ENCODE results near the gene H6PD.

Gene H6PD

DNA sequence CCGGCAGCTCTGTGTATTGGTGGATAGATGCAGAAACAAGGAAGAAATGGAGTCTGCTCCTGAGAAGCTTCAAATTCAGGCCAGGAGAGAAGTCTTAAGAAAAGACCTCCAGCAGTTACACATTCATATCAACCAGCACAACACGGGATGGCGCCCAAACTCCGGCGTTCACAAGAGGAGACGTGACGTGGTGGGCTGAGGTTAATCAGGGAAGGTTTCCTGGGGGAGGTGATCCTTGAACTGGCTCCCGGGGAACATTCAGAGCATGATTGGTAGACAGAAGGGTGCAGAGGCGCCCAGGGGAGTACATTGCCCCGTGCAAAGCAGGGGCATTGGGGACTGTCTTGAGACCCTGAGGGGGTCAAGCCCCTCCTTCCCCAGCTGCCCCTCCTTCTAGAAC lies 30.5 kb downstream of the H6PD start:
- TF ChIP-seq, protein P1, sequence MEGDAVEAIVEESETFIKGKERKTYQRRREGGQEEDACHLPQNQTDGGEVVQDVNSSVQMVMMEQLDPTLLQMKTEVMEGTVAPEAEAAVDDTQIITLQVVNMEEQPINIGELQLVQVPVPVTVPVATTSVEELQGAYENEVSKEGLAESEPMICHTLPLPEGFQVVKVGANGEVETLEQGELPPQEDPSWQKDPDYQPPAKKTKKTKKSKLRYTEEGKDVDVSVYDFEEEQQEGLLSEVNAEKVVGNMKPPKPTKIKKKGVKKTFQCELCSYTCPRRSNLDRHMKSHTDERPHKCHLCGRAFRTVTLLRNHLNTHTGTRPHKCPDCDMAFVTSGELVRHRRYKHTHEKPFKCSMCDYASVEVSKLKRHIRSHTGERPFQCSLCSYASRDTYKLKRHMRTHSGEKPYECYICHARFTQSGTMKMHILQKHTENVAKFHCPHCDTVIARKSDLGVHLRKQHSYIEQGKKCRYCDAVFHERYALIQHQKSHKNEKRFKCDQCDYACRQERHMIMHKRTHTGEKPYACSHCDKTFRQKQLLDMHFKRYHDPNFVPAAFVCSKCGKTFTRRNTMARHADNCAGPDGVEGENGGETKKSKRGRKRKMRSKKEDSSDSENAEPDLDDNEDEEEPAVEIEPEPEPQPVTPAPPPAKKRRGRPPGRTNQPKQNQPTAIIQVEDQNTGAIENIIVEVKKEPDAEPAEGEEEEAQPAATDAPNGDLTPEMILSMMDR (IDR thresholded peaks at IDR 0.05), result no peak

DNA sequence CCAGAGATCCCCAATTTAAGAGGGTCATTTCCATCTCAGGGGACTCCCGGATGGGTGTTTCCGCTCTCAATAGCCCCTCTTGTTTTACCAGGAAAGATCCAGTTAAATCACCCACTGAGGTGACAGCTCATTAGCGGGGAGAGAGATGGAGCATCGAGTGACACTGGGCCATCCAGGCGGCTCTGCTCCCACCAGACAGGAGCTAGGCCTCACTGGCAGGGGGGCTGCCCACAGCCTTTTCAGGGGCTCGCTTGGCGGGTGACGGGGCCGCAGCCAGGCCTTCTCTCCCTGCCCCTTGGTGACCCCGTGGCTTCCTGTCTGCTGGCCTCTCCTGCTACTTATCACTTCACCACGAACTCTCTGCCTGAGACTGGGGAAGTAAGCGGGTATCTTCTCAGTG lies 31.4 kb downstream of the H6PD start:
- TF ChIP-seq, protein P1 (IDR thresholded peaks at IDR 0.05), result no peak

DNA sequence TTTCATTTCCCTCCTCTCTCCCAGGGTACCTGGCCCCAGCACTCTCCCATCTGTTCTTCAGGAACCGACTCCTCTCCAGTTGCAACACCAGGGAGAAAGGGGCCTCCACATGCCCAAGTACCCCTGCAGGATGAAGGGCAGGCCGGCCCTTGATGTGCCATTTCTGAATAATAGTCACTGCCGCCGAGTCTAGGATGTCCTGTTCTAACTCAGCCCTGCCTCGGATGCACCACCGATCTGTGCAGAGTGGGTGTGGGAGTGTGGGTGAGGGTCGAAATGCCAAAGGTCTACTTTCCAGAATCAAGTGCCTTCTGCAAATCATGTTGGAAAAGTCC lies 32.7 kb downstream of the H6PD start:
- TF ChIP-seq, protein P1 (IDR thresholded peaks at IDR 0.05), result no peak; the same call in 1 of the 2 replicates

DNA sequence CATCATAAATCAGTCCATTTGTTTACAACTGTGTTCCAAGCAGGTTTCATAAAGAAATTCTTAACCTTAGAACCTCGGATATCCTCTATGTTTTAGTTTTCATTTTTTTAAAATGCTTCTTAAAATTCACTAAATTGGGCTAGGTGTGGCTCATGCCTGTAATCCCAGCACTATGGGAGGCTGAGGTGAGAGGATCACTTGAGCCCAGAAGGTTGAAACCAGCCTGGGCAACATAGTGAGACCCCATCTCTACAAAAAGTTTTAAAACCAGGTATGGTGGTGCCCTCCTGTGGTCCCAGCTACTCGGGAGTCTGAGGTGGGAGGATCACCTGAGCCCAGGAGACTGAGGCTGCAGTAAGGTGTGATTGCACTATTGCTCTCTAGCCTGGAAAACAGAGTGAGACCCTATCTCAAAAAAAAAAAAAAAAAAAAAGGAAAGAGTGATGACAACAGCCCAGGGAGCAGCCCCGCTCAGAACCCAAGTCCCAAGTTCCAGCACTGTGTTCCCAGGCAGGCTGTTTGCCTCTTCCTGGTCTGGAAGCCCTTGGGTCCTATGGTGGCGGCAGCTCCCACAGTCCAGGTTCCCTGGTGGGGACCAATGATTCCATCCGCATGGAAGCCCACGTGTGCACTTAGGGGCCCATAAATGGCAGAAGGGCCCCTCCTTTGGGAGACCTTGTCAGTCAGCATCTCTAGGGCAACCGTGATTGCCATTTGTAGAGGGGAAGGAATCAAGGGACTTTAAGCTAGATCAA lies 33.4 kb downstream of the H6PD start:
- TF ChIP-seq, protein P1 (IDR thresholded peaks at IDR 0.05), result no peak

DNA sequence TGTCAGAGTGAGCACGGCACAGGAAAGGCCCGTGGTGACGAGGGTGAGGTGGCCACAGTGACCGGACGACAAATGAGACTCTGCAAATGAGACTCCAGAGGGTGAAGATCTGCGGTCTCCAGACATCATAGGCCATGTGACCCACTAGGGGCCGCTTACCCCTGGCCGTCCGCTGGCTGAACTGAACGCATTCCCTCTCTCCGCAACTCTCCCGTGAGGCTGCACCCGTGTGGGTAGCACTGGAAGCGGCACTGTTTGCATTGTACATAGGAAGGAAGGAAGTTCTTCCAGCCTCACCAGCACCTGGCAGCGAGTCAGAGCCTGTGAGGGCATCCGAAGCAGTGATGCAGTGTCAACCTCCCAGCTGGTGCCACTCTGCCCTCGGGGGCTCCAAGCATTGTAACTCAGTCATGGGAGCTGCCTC lies 34.5 kb downstream of the H6PD start:
- TF ChIP-seq, protein P1 (IDR thresholded peaks at IDR 0.05), result no peak

DNA sequence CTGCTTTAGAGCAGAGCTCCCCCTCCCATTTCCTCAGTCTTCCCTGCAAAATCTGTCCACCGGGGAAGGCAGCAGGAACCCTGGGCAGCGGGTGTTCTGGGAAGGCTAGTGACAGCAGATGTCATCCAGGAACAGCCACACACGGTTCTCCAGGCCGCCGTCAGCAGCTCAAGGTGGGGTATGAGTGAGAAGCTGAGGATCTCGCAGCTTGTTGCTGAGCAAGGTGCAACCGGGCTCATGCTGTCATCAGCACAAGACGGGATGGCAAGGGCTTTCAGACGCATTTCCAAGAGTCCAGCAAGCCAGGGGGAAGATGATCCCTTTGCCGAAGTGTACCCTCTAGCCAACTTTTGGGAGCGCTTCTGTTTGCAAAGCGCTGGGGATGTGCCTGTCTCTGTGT lies 35.1 kb downstream of the H6PD start:
- TF ChIP-seq, protein P1 (IDR thresholded peaks at IDR 0.05), result no peak

DNA sequence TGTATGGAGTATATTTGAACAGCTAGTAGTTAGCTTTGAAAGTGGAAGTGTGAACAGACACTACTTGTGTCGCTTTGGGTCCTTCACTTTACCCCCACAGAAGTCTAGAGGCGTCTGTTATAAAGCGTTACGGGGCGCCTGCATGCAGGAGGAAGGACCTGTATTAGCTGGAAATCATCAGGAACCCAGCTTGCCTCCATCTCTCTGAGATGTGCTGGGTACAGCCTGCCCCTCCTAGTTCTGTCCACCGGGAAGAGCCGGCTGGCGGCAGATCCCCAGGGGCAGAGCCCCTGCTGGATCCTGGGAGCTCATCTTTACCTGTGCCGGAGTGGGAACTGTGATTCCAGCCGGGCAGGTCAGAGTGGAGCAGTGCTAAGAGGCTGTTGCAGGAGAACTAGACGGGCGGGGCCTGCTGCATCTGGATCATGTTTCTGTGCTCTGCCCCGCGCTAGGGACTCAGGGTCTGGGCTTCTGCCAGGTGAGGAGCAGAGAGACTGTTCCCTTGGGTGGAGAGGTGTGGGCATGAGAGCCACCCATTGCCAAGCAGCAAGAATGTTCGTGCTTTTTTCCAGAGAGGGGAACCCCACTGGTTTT lies 35.8 kb downstream of the H6PD start:
- TF ChIP-seq, protein P1 (IDR thresholded peaks at IDR 0.05), result no peak
